HG02884 (cell line): Measurements from ENCODE around the gene ETFA.

ENCODE experiments used
- ATAC-seq: cut with Tn5 transposase; IDR thresholded peaks from one replicate; pipeline ENCODE4 v1.9.1; 2021; ENCODE audit warnings: mild to moderate bottlenecking, moderate library complexity; ENCODE audit not compliant: unreplicated experiment

The ETFA gene

DNA sequence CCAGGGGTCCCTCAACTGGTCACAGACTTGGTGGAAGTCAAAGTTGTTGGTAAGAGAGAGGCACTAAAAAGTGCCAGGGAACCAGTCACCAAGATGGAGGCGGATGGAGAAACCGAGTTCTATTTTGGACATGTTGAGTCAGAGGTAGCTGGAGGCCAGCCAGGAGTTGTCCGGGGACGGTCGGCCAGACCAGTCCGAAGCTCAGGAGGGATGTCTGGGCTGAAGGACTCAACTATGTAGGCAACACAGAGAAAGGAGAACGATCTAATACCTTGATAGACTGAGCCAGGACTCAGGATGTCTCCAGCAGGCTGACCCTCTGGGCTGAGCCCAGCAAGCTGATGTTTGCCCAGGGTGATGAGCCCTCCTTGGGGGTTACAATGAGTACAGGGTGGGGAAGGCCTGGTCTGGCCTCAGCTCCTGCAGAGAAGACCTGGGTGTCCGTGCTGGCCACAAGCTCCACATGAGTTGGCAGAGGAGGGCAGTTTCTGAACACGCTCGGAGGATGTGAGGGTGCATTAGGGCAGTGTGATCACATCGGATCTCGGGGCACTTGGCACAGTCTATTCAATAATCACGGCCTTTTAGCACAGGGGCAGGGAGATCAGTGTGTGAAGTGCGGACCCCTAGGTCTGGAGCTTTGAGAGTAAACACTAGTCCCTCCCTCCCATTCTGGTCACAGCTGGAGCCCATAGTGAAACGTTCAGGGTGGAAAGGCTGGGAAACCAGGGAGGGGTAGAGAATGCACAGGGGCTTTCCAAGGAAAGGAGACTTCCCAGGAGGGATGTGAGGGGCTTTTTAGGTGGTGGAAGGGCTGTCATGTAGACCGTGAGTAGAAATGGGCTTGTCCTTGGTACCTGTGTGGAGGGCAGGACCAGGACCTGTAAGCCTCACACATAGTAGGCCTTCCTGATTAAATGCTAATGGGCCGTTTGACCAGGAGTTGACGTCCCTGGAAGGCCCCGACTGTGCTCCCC is 111.9 kb downstream of the ETFA start:
- ATAC-seq = no peak

DNA sequence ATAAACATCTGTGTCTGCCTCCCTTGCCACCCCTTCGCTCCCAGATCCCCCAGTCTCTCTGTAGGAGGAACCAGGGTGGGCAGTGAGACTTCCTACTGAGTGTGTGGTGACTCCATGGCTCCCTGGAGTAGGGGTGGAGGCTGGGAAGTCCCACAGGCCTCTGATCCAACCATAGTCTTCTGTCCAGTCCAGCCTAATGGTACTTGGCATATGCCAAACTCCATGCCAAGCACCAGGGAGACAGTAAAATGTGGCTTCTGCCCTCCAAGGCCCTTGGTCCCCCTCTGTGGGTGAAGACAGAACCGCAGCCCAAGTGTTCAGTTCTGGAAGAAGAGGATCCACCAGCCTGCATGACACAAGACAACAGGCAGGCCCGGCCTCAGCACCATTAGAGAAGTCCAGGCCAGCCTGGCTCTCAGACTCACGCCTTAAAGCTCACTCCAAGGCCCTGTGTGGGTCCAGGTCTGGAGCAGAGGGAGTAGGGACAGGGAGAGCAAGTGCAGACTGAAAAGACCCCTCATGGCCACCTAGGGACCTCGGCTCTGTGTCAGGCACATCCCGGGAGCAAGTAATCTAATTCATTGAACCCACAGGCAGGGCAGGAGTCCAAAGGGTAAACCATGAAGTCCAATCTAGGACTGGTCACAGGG is 112.7 kb downstream of the ETFA start:
- ATAC-seq = no peak

DNA sequence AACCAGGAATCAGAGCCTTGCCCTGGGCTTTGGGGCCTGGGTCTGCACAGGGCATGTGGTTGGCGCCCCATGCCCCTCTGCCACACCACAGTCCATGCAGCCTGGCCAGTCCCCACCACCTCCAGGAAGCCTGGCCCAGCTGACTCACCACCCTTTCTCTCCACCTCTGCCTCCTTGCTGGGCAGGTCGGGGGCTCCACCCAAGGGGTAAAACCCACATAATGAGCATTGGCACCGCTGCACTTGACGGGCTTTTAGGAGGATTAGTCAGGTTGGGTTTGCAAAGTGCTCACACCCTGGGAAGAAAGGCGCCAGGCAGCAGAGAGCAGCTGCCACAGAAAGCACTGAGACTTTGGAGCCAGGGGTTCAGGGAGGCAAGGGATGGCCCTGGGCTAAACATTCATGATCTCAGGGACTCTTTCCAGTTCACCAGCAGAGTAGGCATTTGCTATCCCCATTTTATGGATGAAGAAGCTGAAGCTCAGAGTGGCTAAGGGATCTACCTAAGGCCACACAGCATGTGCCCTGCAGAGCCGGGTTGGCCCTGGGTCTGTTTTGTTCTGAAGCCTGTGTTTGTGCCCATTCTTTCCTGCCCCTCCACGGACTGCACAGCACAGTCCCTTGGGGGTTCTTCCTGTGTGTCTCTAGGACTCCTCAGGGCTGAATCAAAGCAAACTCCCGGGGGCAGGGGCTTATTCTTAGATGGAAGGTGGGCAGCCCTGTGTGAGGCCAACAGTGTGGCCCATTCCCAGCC is 113.4 kb downstream of the ETFA start:
- no peak for ATAC-seq

DNA sequence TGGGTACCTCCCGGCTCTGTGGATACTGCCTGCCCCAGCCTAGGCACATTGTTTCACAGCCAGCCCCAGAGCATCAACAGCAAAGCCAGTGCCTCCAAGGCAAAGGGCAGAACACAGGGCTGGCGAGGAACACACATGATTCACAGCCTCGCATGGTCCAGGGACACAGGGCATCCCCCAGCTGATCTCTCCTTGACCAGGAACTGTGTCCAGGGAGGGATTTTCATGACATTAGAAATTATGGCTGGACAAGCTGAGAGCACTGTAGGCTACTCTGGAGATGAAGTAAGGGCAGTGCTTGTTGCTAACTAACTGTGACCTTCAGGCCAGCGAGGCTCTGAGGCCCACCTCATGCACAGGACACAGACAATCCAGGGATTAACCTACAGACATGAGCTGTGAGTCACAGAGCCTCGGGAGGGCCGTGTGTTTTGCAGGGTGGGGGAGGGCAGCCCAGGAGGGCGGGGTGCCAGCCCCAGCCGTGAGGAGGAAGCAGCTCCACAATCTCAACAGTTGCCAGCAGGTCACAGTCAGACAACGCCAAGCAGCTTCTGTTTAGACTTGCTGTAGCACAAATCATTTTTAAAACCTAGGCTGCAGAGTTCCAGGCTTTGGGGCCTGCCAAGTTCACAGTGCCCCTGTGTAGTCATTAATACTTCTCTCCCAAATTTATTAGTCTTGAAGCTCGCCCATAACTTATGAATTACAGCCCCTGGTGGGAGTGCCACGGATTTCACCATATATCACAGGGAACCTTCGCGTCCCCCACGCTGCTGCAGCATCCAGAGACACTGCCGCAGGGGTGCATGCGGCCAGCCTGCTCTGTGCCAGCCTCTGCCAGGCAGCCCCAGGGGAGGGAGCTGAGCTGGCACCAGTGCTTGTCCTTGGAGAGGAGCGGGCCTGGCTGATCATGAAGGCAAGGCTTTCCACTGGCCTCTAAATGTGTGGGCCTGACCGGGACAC is 114.7 kb downstream of the ETFA start:
- no peak for ATAC-seq

DNA sequence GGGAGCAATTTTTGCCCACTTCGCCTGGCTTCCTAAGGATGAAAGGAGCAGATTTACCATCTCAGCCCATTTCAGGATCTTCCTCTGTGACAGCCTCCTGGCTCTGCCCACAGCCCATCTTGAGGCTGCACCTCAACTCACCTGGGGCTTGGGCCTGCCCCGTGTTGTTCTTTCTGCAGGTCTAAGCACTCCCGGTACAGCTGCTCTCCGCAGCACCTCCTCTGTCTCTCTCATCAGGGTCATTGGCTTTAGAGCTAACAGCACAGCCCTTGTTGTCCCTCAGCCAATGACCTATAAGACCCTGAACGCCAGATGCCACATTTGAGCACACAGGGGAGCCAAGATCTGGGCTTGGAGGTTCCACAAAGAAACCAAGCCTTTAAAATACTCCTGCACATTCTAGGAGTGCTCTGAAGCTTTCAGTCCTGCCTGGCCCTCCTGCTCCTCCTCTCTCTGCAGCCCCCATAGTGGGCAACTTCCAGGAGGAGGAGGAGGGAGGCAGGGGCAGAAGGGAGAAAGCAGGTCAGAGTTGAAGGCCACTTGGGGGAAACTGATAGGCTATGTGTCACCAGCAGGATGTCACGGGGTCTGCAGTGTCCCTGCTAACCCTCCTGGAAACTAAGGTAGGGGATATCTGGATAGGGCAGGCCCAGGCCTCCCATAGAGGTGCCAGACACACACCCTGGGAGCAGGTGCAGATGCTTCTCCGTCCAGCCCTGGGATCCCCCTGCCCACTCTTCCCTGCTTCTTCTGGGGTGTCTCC is 115.6 kb downstream of the ETFA start:
- ATAC-seq = no peak

DNA sequence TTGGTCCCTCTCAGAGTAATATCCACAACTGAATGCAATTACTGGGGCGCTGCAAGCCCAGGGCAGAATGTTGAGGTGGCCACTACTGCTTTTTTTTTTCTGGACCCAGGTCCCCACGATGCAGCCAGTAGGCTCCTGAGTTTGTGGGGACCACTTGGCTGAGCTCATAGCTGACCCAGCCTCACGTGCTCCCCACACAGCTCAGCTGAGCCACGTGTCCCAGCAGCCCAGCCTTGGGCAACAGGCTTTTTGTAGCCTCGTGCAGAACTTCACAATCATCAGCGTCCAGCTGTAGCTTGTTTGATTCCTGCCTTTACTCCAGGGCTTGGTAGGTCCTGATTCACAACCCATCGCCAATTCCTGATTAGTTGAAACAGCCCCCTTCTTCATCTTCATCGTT is 117.3 kb downstream of the ETFA start:
- ATAC-seq = no peak

DNA sequence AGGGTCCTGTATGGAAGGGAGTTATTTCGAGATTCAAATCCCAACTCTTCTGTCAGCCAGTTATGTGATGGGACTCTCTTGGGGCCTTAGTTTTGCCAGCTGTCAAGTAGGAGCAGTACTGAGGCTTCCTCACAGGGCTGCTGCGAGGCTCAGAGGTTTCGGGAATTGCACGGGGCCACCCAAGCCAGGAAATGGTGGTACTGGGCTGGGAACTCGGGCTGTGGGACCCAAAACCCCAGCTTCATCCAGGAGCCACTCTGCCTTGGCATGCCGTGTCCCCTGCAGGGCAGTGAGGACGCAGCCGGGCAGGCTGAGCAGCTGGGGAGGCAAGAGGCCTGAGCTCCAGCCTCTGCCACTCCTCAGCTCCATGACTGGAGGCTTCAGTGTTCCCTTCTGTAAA is 118.6 kb downstream of the ETFA start:
- ATAC-seq = no peak

DNA sequence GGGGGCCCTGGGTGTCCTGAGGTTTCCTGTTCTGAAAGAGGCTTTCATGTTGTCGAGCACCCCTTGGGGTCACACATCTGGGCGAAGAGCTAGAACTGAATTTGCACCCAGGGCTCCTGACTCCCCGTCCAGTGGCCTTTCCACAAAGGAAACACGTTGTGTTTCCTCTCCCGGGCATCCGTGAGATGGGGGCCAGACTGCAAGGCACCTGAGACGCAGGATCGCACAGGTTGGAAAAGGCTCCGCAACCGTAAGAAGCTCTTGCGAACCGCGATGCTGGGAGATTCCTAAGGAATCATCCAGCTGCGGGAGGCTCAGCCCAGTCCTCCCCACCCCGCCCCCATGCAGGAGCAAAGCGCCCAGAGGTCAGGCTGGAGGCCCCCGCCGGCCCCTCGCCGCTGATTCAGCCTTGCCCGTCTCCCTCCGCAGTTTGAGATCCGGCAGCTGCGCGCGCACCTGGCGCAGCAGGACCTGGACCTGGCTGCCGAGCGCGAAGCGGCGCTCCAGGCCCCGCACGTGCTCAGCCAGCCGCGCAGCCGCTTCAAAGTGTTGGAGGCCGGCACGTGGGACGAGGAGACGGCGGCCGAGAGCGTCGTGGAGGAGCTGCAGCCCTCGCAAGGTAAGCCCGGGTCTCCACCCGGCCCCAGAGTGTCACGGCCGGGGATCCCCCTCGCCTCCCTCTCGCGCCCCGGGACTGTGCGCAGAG is 119.6 kb downstream of the ETFA start:
- ATAC-seq = no peak

DNA sequence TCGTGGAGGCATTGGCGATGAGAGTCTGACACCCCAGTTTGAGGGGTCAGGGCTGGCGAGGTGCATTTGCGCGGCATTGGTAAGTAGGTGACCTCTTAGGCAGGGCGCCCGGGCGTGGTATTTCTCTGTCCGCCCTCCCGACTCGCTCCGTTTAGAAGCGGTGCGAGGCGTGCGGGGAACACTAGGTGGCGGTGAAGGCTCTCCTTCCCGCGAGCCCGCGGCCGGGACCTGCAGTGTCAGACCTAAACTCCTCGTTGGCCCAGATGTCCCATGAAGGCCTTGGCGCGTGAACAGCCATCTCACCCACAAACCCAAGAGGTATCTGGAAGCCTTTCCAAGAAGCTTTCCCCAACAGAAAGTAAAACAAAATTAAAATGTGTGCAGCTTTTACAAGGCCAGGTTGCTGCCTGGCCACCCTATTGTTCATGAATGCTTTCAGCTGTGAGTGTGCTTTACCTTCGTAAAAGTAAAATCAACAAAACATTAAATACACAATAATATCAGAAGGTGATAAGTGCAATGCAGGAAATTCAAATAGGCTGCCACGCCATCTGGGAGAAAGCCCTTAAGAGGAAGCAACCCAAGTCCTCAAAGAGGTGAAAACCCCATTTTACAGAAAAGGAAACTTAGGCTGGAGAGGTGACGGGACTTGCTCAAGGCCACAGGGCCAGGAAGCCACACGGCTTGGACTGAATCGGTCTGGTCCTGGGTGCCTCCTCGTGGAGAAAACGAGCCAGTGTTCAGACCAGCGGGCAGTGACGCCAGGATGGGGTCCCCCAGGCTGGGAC is 120.3 kb downstream of the ETFA start:
- peak; percentile 87 for ATAC-seq

DNA sequence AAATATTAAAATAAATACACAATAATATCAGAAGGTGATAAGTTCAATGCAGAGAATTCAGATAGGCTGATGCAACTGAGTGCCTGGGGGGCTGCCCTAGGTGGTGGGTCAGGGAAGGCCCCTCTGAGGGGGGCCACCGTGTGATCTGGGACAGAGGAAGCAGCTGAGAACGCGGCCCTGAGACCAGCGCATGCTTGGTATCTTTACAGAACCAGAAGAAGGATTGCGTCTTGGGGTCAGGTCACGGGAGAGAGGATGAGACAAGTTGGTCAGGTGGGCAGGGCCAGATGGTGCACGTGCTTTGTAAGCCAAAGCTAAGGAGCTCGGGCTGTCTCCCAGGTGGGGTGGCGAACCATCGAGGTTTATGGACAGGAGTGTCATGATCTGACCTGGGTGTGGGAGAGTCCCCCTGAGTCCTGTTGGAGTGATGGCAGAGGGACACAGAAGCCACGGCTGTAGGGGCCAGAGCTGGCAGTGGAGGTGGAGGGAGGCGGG is 121.2 kb downstream of the ETFA start:
- no peak for ATAC-seq

DNA sequence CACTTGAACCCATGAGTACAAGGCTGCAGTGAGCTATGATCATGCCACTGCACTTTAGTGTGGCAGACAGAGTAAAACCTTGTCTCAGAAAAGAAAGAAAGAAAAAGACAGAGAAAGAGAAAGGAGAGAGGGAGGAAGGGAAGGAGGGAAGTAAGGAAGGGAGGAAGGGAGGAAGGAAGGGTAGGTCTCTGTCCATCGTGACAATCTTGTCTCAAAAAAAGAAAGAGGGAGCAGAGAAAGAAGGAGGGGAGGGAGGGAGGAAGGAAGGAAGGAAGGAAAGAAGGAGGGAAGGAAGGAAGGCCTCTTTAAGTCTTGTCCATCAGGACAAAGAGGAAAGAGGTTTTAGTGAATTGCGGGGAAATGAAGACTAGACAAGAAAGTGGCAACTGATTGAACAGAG is 122.2 kb downstream of the ETFA start:
- ATAC-seq = no peak

DNA sequence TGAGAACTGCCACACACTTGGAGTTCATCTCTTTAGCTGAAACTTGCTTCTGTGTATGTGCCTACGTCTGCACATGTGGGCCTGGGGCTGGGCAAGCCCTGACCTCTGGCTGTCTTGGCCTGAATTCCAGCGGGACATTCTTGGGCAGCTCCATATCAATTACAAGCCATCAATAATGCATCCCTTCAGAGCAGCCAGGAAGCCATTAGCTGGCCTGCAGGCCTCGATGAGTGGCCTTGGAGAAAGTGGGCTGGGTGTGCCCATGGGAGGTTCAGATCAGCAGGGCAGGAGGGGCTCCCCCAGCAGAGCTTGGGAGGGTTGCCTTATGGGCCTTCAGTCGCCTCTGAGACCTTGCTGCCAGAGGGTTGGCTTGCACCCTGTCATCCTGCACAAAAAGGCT is 124.1 kb downstream of the ETFA start:
- no peak for ATAC-seq

DNA sequence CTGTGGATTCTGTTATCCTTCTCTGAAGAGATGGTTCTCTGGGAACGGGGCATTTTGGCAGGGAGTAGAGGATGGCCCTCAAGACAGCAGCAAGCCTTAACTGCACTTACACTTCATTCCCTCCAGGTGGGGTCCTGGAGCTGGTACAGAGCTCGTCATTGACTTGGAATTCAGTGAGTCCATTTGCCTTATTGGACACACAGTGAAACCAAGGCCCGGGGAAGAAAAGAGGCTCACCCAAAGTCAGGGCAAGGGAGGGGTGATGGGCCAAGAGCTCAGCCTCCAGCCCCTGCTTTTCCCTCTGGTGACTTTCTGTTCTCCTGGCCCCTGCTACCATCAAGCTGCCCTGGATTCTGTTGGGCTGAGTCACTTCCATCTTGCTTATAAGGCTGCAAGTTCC is 125.6 kb downstream of the ETFA start:
- ATAC-seq = no peak

DNA sequence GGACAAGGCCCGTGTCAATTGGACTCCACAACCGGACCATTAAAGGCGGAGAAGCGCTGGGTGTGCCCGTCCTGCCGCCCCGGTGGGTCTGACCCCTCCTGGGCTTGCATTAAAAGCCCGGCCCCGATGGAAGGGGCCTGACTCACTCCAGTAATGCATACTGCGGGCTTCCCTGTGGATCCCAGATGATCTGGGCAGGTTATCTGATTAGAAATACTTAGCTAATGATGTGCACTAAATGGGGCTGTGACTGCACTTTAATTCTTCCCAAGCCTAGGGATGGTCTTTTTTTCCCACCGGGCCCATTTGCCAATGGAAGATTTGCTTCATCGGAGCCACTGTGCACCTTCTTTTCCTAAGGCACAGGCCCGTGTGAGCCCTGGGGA is 126.6 kb downstream of the ETFA start:
- ATAC-seq = no peak

DNA sequence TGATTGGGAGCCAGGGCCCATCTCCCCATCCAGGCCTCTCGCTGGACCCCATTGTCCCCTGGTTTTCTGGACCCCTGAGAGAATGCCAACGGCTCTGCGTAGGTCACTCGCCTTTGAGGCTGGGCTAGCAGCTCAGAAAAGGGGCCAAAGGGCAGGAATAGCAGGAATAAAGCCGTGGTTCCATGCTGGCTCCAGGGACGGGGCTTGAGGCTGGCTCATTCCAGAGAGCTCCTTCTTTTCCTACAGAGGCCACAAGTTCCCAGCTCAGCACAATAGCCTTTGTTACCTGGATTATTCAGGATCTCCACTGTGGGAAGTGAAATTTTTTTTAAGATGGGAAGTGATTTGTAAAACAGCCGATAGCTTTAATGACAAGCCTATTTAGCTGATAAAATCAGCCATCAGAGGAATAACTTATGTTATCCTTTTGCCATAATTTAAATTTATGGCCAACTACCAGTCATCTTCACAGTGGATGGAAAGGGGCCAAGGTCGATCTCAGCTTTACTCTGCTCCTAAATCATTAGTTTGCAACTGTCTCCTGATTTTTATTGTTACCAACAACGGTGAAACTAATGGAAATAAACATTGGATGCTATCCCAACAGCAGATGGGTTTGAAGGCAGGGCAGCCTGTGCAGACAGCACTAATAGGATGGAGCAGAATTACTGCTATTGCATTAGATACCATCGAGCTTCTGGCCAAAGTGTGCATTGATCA is 127.2 kb downstream of the ETFA start:
- ATAC-seq = no peak

DNA sequence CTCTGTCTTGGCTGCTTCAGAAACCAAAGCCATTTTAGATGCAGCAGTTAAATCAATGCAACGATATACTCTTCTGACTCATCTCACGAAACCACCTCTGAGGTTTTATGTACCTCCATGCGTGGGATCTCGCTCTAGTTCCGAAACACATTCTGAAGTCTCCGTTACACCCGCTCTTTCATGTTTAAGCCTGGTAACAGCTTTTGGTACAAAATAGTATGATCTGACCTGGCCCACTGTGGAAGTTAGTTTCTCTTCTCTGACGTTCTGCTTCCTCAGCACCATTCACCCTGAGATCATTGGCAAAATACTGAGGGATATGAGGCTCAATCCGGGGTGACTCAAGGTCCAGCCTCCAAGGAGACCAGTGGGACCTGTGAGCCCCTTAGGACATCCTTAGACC is 129.6 kb downstream of the ETFA start:
- peak; percentile 65 for ATAC-seq

DNA sequence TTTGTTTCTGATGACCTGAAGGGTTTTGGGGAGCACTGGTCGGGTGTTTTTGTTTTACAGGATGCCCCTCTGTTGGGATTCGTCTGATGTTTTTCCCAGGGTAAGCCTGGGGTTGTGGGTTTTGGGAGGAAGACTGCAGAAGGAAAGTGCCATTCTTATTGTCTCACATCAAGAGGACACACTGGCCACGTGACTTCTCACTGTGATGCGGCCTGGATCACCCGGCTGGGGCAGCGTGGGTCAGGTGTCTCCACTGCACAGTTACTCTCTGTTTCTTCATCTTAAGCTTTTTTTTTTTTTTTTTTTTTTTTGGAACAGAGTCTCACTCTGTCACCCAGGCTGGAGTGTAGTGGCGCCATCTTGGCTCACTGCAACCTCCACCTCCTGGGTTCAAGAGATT is 130.9 kb downstream of the ETFA start:
- ATAC-seq = no peak

DNA sequence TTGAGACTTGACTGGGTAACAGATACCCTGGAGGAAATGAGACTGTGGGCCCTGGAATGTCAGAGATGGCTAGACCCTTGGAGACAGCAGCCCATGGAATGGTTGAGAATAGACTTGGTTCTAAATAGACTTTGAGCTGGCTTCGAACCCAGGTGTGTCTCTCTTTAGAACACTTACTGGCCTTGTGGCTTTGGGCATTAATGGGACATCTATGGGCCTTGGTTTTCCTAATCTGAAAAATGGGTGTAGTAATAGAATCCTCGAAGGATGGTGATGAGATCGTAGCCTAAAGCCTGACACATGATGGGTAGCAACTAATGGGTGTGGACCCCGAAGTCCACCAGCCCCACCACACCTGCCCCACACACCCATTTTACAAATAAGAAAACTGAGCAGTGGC is 132.2 kb downstream of the ETFA start:
- no peak for ATAC-seq
